HS-5 (cell line): ENCODE measurements around the gene SHISAL2A.

Experiments used
- DNase-seq: peaks from one replicate; pipeline ENCODE4 v3.0.0-alpha.2; 2012; ENCODE audit warnings: low read depth

SHISAL2A gene

GRCh38 chr1:52632732-52633290 is at the start of gene SHISAL2A:
Gene SHISAL2A (plus strand): TSS chr1:52633168. CDS start chr1:52633494, 326 bp downstream.
- no peak for DNase-seq

GRCh38 chr1:52585474-52585873 is 47.5 kb upstream of the SHISAL2A start:
- DNase-seq: no peak

DNA sequence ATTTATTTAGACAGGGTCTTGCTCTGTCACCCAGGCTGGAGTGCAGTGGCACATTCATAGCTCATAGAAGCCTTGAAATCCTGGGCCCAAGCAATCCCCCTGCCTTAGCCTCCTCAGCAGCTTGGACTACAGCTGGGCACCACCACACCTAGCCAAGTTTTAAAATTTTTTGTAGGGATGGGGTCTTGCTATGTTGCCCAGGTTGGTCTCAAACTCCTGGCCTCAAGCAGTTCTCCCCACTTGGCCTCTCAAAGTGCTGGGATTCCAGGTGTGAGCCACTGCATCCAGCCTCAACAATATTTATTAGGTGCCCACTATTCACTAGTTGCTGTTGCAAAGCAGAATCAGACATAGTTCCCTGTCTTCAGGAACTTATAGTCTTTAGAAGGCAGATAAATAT is 44.9 kb upstream of the SHISAL2A start:
- DNase-seq: no peak

GRCh38 chr1:52588535-52588934 is 44.4 kb upstream of the SHISAL2A start:
- no peak for DNase-seq

GRCh38 chr1:52590266-52590665 is 42.7 kb upstream of the SHISAL2A start:
- DNase-seq: no peak

- DNase-seq: no peak
These were observed 40.2 kb upstream of the SHISAL2A start for GRCh38 chr1:52592637-52593323.

DNA sequence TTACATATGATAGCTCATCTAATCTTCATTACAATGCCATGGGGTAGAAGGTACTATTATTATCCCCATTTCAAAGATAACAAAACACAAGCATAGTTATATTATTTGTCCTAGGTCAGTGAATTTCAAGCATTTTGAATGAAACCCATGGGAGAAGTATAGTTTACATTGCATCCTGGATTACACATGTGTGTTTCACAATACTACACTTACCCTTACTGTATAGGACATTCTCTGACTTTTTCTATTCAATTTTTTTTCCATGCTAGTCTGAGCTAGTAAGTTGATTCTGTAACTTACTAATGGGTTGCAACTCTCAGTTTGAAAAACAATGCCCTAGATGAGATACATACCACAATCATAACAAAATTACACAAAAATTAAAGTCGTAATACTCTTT is 39.5 kb upstream of the SHISAL2A start:
- no peak for DNase-seq

GRCh38 chr1:52595061-52595460 is 37.9 kb upstream of the SHISAL2A start:
- no peak for DNase-seq

- no peak for DNase-seq
These were observed 35.1 kb upstream of the SHISAL2A start for GRCh38 chr1:52597912-52598311.

DNA sequence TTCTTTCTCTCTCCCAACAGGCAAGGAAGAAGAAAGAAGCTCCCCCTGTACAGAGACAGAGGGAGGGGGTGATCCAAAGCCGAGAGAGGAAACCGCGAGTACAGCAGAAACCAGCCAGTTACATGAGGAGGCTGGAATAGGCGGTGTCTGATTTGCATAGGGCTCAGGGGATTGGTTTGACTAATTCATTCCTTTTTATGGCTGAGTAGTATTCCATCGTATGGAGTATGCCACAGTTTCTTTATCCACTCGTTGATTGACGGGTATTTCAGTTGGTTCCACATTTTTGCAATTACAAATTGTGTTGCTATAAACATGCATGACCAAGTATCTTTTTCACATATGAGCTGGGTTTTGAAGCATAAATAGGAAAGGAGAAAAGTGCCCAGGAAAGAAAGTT is 34.2 kb upstream of the SHISAL2A start:
- DNase-seq: no peak

DNA sequence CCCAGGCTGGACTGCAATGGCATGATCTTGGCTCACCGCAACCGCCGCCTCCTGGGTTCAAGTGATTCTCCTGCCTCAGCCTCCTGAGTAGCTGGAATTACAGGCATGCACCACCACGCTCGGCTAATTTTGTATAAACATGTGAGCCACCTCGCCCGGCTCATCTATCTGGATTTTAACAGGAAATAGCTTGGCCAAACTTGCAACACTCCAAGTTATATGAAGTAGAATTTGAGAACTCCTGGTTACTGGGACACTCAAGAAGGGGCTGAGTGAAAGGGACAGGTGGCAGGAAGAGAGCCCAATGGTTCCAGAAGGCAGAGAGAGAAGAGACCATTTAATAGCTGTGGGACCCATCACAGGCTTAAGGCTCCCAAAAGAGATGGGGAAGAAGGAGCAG is 33.7 kb upstream of the SHISAL2A start:
- no peak for DNase-seq

- DNase-seq: no peak
These were observed 32.3 kb upstream of the SHISAL2A start for GRCh38 chr1:52600533-52601179.

DNA sequence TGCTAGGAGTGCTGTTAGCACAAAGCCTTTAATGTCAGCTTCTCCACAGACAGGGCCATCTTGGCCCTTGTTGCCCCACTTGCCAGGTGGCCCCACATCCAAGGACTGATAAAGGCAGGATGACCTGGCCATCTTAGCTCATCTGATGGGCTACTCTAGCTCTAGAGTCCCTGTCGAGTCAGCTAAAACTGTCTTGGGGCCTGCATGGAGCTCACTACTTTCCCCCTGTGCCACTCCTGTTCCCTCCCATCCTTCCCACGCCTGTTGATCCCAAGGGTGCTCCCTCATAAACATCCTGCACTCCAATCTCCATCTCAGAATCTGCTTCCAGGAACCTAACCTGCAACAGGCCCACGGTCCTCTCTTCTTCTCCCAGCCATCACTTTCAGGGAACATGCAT is 31.4 kb upstream of the SHISAL2A start:
- no peak for DNase-seq

GRCh38 chr1:52601991-52602855 is 30.7 kb upstream of the SHISAL2A start, which contains the start of gene GPX7:
Gene GPX7 (plus strand): TSS chr1:52602371. CDS start chr1:52602410, 39 bp downstream.
- no peak for DNase-seq

DNA sequence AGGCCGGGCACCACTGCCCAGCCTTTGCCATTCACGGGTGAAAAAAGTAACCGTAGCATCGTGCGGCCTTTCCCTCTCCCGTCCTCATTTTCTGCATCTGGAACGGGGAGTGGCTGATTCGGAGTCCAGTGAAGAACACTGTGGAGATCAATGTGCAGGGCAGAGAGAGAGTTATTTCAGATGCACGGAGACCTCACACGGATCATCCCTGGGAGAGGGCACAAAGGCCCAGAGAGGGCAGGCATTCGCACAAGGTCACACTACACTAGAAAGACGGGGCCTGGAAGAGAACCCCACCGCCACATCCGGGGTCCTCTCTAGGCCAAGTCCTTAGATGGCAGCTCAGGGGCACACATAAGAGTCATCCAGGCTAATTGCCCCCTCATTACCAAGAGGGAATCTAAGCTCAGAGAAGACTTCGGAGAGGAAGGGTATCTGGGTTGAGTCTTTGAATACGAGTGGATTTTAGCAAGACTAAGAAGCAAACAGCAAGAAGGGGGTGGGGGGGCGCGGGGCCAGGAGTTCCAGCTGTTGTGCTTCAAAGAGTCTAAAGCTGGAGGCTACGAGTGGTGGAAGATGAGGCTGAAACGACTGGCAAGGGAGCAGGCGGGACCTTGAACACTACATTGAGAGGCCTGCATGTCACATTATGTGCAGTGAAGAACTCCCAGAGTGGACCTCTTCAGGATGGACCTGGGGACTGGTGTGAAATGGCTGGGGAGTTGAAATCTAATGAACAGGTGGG is 29.9 kb upstream of the SHISAL2A start:
- DNase-seq: no peak

- no peak for DNase-seq
These were observed 29.3 kb upstream of the SHISAL2A start for GRCh38 chr1:52603630-52604029.

- DNase-seq: no peak
These were observed 28.8 kb upstream of the SHISAL2A start for GRCh38 chr1:52604063-52604770.

DNA sequence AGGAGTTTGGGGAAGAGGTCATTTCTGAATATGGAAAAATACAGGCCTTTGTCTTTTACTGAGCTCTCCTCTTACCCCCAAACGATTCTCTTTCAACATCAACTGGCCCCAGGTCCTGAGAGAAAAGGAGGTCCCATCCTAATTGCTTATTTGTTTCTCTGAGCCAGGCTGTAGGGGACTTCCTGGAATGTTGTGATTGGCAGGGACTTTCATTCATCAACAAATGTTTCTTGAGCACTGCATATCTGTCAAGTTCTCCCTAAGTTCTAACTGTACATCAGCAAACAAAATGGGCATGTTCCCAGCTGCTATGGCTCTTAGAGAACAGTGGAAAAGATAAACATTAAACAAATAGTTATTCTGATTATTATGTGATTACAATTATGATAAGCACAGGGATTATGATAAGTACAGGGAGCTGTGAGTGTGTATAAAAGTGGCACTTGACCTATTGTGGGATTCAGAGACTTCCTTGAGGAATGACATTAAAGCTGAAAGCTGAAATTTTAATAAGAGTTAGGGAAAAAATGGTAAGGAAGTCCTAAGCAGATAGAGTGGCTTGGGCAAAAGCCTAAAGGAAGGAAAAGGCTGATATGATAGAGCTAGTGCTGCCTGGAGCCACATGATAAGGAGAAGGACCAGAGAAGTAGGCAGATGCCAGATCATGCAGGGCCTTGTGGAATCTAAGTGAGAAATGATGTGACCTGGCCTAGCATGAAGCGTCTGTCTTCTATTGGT is 19.2 kb upstream of the SHISAL2A start:
- no peak for DNase-seq

DNA sequence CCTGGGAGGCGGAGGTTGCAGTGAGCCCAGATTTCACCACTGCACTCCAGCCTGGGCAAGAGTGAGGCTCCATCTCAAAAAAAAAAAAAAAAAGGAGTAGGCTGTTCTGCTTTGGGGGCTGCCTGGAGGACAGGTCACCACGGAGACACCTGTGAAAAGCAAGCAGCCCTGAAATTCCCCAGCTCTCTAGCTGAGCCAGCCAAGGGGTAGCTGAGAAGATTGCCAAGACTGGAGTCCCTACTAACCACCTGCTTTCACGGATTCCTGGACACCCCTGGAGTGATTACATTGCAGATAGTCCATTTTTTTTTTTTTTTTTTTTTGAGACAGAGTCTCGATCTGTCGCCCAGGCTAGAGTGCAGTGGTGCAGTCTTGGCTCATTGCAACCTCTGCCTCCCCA is 18.3 kb upstream of the SHISAL2A start:
- no peak for DNase-seq

DNA sequence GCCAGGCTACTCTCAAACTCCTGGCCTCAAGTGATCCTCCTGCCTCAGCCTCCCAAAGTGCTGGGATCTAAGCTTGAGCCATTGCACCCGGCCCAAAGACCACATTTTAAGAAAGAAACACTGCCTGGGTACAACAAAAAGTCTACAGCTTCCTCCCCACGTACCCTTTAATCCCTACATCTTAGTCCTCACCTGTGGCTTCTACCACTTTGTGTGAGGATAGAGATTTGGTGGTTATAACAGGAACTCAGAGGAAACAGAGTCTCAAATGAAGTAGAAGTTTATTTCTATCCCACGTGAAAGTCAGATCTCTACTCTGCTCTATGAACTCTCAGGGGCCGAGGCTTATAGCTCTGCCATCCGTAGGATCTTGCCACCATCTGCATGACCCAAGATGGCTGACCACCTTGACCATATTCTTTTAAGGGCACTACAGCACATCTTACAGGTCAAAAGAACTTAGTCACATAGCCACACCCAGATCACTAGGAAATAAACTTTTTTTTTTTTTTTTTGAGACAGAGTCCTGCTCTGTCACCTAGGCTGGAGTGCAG is 17.4 kb upstream of the SHISAL2A start:
- DNase-seq: no peak
